Measurements from ENCODE around the gene DCXR. TPM values are rescaled to one million over a fixed set of nuclear protein-coding genes. Genes with fewer than 3 reads are reported as not detected.

Gene DCXR
- total and polyA plus RNA-seq, 2 of the 13 experiments (the other 11 are each of a cell fraction or from before 2014, with no cell fraction given): 287 to 311 TPM

GRCh38 chr17:82077617-82078358, 40.3 kb upstream of the DCXR start (continued):
- 0 out of 2 replicates have a peak, but pooled peaks have one; percentile 1 for TF ChIP-seq ATF7-NPFF (CRISPR knock-in tag; IDR thresholded peaks at IDR 0.05; ENCODE audit: low read depth)
- no peak for TF ChIP-seq ATF6 (CRISPR knock-in tag; conservative IDR thresholded peaks at IDR 0.05)
- no peak for TF ChIP-seq NONO (IDR thresholded peaks at IDR 0.05)
- TF ChIP-seq NONO (CRISPR knock-in tag; conservative IDR thresholded peaks at IDR 0.05): peak; percentile 49; the same call in 1 of the 2 replicates
- TF ChIP-seq MYPOP (CRISPR knock-in tag; IDR thresholded peaks at IDR 0.05): no peak
- no peak for TF ChIP-seq HOXA9 (CRISPR knock-in tag; IDR thresholded peaks at IDR 0.05; ENCODE audit: borderline replicate concordance)
- TF ChIP-seq ZNF276 (CRISPR knock-in tag; IDR thresholded peaks at IDR 0.05; ENCODE audit: low read depth): no peak
- TF ChIP-seq ZNF20 (CRISPR knock-in tag; IDR thresholded peaks at IDR 0.05): no peak
